HG03066 (cell line): Measurements from ENCODE around the gene GDF15.
"Not testable (repeated sequence)": the region's sequence is repeated elsewhere in the genome, so short reads cannot be mapped to it uniquely, and the experiment has no call there.

Experiments
- ATAC-seq: cut with Tn5 transposase; IDR thresholded peaks from one replicate; pipeline ENCODE4 v1.9.1; 2021; ENCODE audit warnings: low read depth; ENCODE audit not compliant: unreplicated experiment

The GDF15 gene

GRCh38 chr19:18385675-18386542 is at the start of gene GDF15:
TSS of gene GDF15 (plus strand) at chr19:18386158. CDS start at chr19:18386190, 32 bp downstream.
- no peak for ATAC-seq

GRCh38 chr19:18338541-18338940 is 47.4 kb upstream of the GDF15 start:
- no peak for ATAC-seq

- no peak for ATAC-seq
These were observed 46.2 kb upstream of the GDF15 start for GRCh38 chr19:18339723-18340122.

GRCh38 chr19:18340190-18340989 is 45.6 kb upstream of the GDF15 start, which contains the start of gene PGPEP1:
TSS of gene PGPEP1 (plus strand) at chr19:18340598. CDS start at chr19:18340682, 84 bp downstream.
- ATAC-seq, result no peak

GRCh38 chr19:18340990-18341868 is 44.7 kb upstream of the GDF15 start:
- no peak for ATAC-seq

GRCh38 chr19:18342090-18342632 is 43.8 kb upstream of the GDF15 start:
- ATAC-seq, result no peak

GRCh38 chr19:18344582-18344950 is 41.4 kb upstream of the GDF15 start:
- no peak for ATAC-seq

GRCh38 chr19:18345296-18345695 is 40.7 kb upstream of the GDF15 start:
- no peak for ATAC-seq

GRCh38 chr19:18346091-18346490 is 39.9 kb upstream of the GDF15 start:
- ATAC-seq, result no peak

- ATAC-seq, result no peak
These were observed 37.8 kb upstream of the GDF15 start for GRCh38 chr19:18348171-18348570.

- not testable (repeated sequence) for ATAC-seq
These were observed 37.1 kb upstream of the GDF15 start for GRCh38 chr19:18348818-18349339.

GRCh38 chr19:18349524-18350128 is 36.3 kb upstream of the GDF15 start:
- ATAC-seq, result no peak

GRCh38 chr19:18350490-18350889 is 35.5 kb upstream of the GDF15 start:
- no peak for ATAC-seq

GRCh38 chr19:18351544-18351943 is 34.4 kb upstream of the GDF15 start:
- no peak for ATAC-seq

- no peak for ATAC-seq
These were observed 32.5 kb upstream of the GDF15 start for GRCh38 chr19:18353378-18354005.

GRCh38 chr19:18354743-18355142 is 31.2 kb upstream of the GDF15 start:
- not testable (repeated sequence) for ATAC-seq

- no peak for ATAC-seq
These were observed 28.9 kb upstream of the GDF15 start for GRCh38 chr19:18357041-18357440.

GRCh38 chr19:18361646-18362045 is 24.3 kb upstream of the GDF15 start:
- ATAC-seq, result no peak

- ATAC-seq, result no peak
These were observed 22.9 kb upstream of the GDF15 start for GRCh38 chr19:18362934-18363542.
